MM.1S (cell line): ENCODE data around the gene ESR2.
A peak's percentile ranks its signal among the peaks of the same experiment; 100 is the strongest.

Experiments
- DNase-seq: peaks from one replicate; pipeline ENCODE4 v3.0.0-alpha.2; 2015
- H2AFZ ChIP-seq: fragments of 300-600 bp; sonication (generic); 2 replicates; pipeline ENCODE4 v1.6.0; 2016; ENCODE audit warnings: antibody characterized with exemption, low read length
- H3F3A ChIP-seq: fragments of 300-600 bp; sonication (generic); 2 replicates; pipeline ENCODE4 v1.6.1; 2016; ENCODE audit warnings: mild to moderate bottlenecking, antibody characterized with exemption, low read length, moderate library complexity, mixed read lengths; ENCODE audit not compliant: insufficient read depth
- H3K27ac ChIP-seq: fragments of 300-600 bp; sonication (generic); 2 replicates; pipeline ENCODE4 v1.5.1; 2016; ENCODE audit warnings: mild to moderate bottlenecking, low read length
- H3K27me3 ChIP-seq: fragments of 300-600 bp; sonication (generic); replicated peaks from 2 replicates; pipeline ENCODE4 v1.6.0; 2016; ENCODE audit warnings: low read length; ENCODE audit not compliant: insufficient read depth
- H3K36me3 ChIP-seq: fragments of 300-600 bp; sonication (generic); replicated peaks from 2 replicates; pipeline ENCODE4 v1.6.1; 2016; ENCODE audit warnings: mild to moderate bottlenecking, low read length, mixed read lengths; ENCODE audit not compliant: insufficient read depth
- H3K4me1 ChIP-seq: fragments of 300-600 bp; sonication (generic); 2 replicates; pipeline ENCODE4 v1.6.1; 2016; ENCODE audit warnings: low read length, mixed read lengths
- H3K4me2 ChIP-seq: fragments of 300-600 bp; sonication (generic); 2 replicates; pipeline ENCODE4 v1.6.0; 2016; ENCODE audit warnings: low read depth, low read length
- H3K4me3 ChIP-seq: fragments of 300-600 bp; sonication (generic); 2 replicates; pipeline ENCODE4 v1.5.1; 2016; ENCODE audit warnings: low read length, mixed read lengths
- H3K79me2 ChIP-seq: fragments of 300-600 bp; sonication (generic); 2 replicates; pipeline ENCODE4 v1.6.1; 2016; ENCODE audit warnings: mixed run types, low read length, mixed read lengths
- H3K9ac ChIP-seq: fragments of 300-600 bp; sonication (generic); 2 replicates; pipeline ENCODE4 v1.6.1; 2016; ENCODE audit warnings: low read length, mixed read lengths
- H3K9me2 ChIP-seq: fragments of 300-600 bp; sonication (generic); replicated peaks from 2 replicates; pipeline ENCODE4 v1.6.1; 2016; ENCODE audit warnings: mild to moderate bottlenecking, low read length, mixed read lengths; ENCODE audit not compliant: insufficient read depth
- H3K9me3 ChIP-seq: fragments of 300-600 bp; sonication (generic); replicated peaks from 2 replicates; pipeline ENCODE4 v1.6.1; 2016; ENCODE audit warnings: mild to moderate bottlenecking, low read length, mixed read lengths; ENCODE audit not compliant: insufficient read depth
- H4K20me1 ChIP-seq: fragments of 300-600 bp; sonication (generic); 2 replicates; pipeline ENCODE4 v1.6.1; 2016; ENCODE audit warnings: mild to moderate bottlenecking, low read length, moderate library complexity, mixed read lengths; ENCODE audit not compliant: insufficient read depth
- EZH2 ChIP-seq: fragments of 300-600 bp; sonication (generic); optimal IDR thresholded peaks from 2 replicates; pipeline ENCODE3; 2017; ENCODE audit warnings: low read depth, mild to moderate bottlenecking, antibody characterized with exemption, low read length, mixed read lengths
- EZH2phosphoT487 ChIP-seq: fragments of 300-600 bp; sonication (generic); IDR thresholded peaks from 2 replicates; pipeline ENCODE4 v1.6.1; 2018; ENCODE audit warnings: antibody characterized with exemption, low read length
- TF ChIP-seq, protein P1 (sequence below): fragments of 300-600 bp; sonication (generic); IDR thresholded peaks from 2 replicates; pipeline ENCODE4 v1.5.1; 2016; ENCODE audit warnings: antibody characterized with exemption, low read length, mixed read lengths

ESR2 gene

DNA sequence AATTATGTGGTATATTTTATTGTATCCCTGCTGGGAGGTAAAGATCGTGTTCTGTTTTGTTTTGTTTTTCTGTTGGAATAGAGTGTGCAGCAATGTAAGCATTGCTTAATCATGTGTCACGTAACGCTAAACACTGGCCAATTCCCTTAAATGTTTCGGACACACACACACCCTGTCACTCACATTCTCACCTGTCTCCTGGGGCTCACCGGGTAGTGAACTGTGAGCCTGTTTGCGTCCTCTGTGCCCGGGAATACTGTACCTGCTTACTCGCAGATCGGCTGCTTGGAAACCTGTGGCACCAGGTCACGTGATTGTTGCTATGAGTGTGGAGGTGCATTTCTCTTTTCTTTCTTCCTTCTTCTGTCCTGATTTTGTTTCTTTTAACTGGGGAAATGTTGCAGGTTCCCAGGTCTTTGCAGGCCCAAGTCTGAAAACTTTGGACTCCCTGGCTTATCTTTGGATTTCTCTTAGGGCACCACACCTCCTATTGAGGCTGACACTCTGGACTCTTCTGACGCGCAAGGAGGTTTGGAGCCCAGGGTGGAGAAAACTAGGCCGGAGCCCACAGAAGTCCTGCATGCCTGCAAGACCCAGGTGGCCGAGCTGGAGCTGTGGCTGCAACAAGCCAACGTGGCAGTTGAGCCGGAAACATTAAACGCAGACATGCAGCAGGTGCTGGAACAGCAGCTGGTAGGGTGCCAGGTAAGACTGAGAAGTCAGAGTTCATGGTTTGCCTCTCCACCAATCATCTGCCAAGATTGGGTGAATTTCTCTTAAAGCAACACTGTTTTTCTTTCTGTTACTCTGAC lies 181.1 kb downstream of the ESR2 start:
- Histone ChIP-seq H3K9ac (peak overlapping the region; percentile 33; the same call in 1 of the 2 replicates), H3K4me1 (peaks cover 11% of the 10 kb centered on the region; the same call in 1 of the 2 replicates), H3K4me3 (no peak overlapping the region), H3K79me2 (no peaks in the 10 kb centered on the region), H3K36me3 (no peaks in the 10 kb centered on the region), H3K27me3 (no peaks in the 10 kb centered on the region), H4K20me1 (no peaks in the 10 kb centered on the region), H3K27ac (peak overlapping the region; percentile 72), H3K9me2 (no peaks in the 10 kb centered on the region), H3K9me3 (no peaks in the 10 kb centered on the region), H3K4me2 (peak overlapping the region; percentile 29; the same call in 1 of the 2 replicates), H2AFZ (peak overlapping the region; percentile 63; the same call in 1 of the 2 replicates), H3F3A (peaks cover 5% of the 10 kb centered on the region)
- TF ChIP-seq, protein P1, sequence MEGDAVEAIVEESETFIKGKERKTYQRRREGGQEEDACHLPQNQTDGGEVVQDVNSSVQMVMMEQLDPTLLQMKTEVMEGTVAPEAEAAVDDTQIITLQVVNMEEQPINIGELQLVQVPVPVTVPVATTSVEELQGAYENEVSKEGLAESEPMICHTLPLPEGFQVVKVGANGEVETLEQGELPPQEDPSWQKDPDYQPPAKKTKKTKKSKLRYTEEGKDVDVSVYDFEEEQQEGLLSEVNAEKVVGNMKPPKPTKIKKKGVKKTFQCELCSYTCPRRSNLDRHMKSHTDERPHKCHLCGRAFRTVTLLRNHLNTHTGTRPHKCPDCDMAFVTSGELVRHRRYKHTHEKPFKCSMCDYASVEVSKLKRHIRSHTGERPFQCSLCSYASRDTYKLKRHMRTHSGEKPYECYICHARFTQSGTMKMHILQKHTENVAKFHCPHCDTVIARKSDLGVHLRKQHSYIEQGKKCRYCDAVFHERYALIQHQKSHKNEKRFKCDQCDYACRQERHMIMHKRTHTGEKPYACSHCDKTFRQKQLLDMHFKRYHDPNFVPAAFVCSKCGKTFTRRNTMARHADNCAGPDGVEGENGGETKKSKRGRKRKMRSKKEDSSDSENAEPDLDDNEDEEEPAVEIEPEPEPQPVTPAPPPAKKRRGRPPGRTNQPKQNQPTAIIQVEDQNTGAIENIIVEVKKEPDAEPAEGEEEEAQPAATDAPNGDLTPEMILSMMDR, result no peak
- TF ChIP-seq EZH2 (no peak), EZH2phosphoT487 (no peak)
- DNase-seq, result peak; percentile 74

- no peaks in the 10 kb centered on the region for H3K9me3 ChIP-seq
- DNase-seq, result no peak
- H3K36me3 ChIP-seq, result no peaks in the 10 kb centered on the region
- H4K20me1 ChIP-seq, result no peaks in the 10 kb centered on the region
- H3K4me3 ChIP-seq, result no peak overlapping the region
- TF ChIP-seq EZH2 (no peak), EZH2phosphoT487 (no peak)
- TF ChIP-seq, protein P1, result no peak
- peaks cover 11% of the 10 kb centered on the region; the same call in 1 of the 2 replicates for H3K4me1 ChIP-seq
- H3K27me3 ChIP-seq, result no peaks in the 10 kb centered on the region
- no peak overlapping the region for H3K27ac ChIP-seq
- H3K9me2 ChIP-seq, result no peaks in the 10 kb centered on the region
- no peak overlapping the region for H3K4me2 ChIP-seq
- no peaks in the 10 kb centered on the region for H3K79me2 ChIP-seq
- no peak overlapping the region for H3K9ac ChIP-seq
- H3F3A ChIP-seq, result peaks cover 5% of the 10 kb centered on the region
- H2AFZ ChIP-seq, result no peak overlapping the region
These were observed 183.4 kb downstream of the ESR2 start for GRCh38 chr14:64110802-64111201.

- Histone ChIP-seq H4K20me1 (no peaks in the 10 kb centered on the region), H2AFZ (no peak overlapping the region), H3K36me3 (no peaks in the 10 kb centered on the region), H3K4me3 (no peak overlapping the region), H3K4me2 (no peak overlapping the region), H3K9ac (no peak overlapping the region), H3K4me1 (peaks cover 11% of the 10 kb centered on the region; the same call in 1 of the 2 replicates), H3K9me3 (no peaks in the 10 kb centered on the region), H3F3A (peaks cover 5% of the 10 kb centered on the region), H3K9me2 (no peaks in the 10 kb centered on the region), H3K27ac (no peak overlapping the region), H3K27me3 (no peaks in the 10 kb centered on the region), H3K79me2 (no peaks in the 10 kb centered on the region)
- TF ChIP-seq, protein P1, result no peak
- TF ChIP-seq EZH2phosphoT487, result no peak
- no peak for TF ChIP-seq EZH2
- no peak for DNase-seq
These were observed 184.2 kb downstream of the ESR2 start for GRCh38 chr14:64109819-64110554.
